GM12874 (cell line): ENCODE results near the gene TRAPPC12.

Experiments used
- CTCF ChIP-seq: IDR thresholded peaks from 2 replicates; pipeline ENCODE4 v1.5.1; 2011; ENCODE audit warnings: low read depth, mild to moderate bottlenecking, control low read depth, low read length, moderate library complexity; ENCODE audit not compliant: insufficient read depth

TRAPPC12 gene

DNA sequence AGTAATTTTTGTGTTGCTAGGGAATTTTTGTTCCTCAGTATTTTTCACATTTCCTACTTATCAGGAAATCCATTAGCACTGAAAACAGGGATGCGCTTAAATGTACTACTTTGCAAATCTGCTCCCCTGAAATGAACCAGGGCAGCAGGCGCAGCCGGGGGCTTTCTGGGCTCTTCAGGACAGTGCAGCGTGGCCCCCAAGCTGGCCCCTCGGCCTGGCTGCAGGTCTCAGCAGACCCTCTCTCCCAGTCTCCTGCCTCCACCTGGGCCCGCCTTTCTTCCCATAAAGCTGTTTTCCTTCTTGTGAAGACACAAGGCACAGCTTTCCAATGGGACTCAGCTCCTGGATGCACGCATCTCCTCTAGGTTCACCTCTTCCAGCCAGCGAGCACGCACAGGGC, 37.2 kb upstream of the TRAPPC12 start:
- TF ChIP-seq CTCF, result no peak

DNA sequence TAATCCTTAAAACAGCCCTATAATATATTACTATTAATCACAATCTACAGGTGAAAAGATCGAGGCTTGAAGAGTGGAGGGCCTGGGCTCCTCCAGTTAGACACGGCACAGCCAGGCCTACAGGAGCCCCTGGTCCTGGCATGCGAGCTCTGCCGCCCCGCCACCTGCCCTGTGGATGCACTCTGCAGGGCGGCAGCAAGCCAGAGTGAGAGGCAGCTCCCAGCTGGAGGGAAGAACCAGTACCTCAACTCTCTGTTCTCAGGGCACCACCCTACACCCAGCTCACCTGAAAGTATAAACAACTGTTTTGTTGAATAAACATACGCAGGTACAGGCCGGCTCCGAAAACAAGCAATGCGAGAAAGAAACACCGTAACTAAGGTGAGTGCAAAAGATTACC, 36.5 kb upstream of the TRAPPC12 start:
- no peak for TF ChIP-seq CTCF

DNA sequence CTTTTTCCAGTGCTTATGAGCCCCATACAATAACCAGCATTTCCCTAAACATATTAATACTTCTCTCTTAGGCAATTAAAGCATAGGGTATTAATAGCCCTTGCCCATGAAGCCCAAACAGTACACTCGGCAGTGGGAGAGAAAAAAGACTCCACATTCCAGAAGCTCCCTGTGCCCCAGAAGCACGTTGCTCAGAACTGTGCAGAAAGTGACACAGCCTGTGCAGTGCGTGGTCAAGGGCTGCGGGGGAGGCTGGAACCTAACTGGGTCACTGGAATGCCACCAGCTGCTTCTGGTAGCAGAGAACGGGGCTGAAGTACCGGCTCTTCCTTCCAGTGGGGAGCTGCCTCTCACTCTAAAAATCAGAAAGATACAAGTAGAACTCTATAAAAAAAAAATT, 34.6 kb upstream of the TRAPPC12 start:
- TF ChIP-seq CTCF, result no peak

DNA sequence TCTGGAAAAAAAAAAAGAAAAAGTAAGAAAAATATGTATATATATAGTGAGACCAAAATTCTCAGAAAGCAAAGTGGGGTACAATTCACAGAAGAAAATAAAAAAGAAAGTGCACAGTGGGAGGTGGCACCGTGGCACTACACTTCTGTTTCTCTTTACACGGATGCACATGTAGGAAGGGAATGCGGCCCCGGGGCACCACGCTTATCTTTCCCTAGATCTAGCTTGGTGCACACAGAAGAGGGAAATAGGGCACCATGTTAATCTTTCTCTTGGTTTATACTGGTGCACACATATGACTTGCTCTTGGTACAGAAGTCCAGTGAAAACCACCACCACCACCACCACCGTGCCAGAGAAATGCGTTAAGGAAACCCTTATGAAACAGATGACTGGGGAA, 33.9 kb upstream of the TRAPPC12 start:
- no peak for TF ChIP-seq CTCF

- no peak for TF ChIP-seq CTCF
Measured at GRCh38 chr2:3348767-3349166, 30.7 kb upstream of the TRAPPC12 start.

- no peak for TF ChIP-seq CTCF
Measured at GRCh38 chr2:3349211-3349693, 30.2 kb upstream of the TRAPPC12 start.

DNA sequence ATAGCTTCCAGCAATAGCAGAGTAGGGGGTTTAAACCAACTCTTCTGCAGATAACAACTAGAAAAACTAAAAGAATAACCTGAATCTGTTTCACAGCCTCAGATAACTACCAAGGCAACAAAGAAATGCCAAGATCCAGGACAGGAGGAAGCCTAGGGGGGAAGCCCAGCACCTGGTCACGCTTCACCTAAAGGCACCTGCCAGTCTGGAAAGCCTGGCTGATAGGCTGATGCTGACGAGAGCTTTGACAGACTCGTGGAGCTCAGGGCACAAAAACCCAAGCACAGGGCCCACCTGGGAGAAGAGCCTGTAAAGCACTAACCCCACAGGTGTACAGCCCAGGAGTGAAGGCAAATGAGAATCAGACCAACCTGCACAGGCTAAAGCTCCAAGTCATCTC, 24.5 kb upstream of the TRAPPC12 start:
- no peak for TF ChIP-seq CTCF
